HG02759 (cell line): ENCODE data around the gene RERE.

Source experiments
- ATAC-seq: cut with Tn5 transposase; IDR thresholded peaks from one replicate; pipeline ENCODE4 v1.9.1; 2021; ENCODE audit warnings: mild to moderate bottlenecking, moderate library complexity; ENCODE audit not compliant: unreplicated experiment

Gene RERE

DNA sequence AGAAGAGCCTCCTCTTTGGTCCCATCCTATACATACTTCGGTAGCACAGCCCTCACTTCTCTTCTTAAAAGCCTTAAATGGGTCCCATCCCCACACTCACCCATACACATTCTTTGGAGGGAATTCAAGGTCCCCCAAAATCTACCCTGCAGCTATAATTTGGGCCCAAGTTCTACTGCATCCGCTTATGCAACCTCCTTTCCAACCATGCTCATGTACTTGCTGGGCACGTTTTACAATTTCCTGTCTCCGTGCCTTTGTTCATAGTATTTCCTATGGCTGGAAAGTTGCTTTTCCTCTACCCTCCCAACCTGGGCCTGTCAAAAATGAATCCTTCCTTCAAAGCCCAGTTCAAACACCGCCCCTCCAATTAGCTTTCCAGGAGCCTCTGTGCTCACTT lies 399.8 kb downstream of the RERE start:
- ATAC-seq = no peak

DNA sequence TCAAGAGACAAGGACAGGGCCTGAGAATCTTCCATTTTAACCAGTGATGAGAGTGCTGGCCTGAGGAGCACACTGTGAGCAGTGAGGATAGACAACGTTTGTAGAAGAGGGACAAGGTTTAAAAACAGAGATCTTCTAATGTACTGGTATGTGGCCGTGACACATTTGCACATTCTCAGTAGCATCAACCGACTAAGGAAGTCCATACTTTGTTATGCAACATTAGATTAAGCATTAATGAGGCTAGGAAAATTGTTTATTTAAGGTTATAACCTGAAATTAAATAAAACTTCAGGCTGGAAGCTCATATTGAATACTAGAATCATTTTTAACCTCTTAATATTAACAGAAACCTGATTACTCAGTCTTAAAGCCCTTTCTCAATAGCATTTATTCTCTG lies 400.6 kb downstream of the RERE start:
- ATAC-seq = no peak

DNA sequence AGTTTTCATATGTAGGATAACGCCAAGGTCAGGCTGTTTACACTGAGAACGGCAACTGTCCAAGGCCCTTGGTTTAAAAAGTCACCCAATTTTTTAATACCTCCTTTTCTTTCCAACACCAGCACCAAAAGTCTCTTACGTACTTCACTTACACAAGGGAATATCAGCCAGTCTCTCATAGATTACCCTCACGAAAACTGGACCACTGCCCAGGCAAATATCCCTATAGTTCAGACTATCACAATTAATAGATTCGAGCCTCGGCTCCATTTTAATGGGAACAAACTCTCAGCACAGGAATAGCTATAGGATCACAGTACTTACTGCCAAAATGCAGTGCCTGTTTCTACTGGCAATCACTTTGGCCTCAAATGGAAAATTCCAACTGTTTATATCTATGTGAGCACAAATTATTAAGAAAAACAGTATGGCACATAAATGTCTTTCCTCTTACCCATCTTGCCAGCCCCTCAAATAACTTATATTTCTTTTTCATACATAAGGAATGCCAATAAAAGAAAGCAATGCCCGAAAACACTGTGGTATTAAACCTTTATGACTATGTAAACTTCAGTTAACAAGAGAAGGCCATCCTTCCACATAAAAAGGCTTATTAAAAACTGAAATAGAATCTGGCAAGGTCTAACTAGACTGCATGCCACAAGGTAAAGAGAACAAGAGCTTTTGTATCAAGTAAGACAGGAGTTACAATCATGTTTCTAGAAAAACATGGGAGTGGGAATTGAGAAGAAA lies 401.7 kb downstream of the RERE start:
- ATAC-seq = no peak

DNA sequence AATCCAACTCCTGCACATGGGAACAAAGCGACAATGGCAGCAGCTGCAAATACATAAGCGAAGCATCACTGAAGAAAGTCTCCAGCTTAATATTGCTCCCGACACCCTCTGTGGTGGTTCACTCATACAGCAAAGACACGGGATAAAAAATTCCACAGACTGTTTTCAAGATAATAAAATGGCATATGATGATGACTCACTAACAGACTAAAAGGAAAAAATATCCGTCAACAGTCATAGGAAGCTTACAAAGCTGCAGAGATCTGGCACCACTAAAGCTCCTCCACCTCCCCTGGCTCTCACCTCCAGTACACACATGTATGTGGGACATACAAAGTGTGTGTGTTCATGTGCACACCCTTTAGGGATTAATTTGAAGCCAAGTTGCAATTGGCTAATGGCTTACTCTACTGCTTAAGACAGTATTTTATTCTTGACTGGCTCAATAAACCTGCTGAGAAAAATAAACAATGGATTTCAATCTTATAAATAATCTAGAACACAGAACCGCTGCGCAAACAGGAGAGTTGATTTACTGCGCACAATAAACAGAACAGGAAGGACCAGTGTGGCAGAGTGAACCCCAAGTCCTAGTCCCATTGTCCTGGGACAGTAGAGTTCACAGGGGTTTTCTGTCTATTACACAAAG lies 405.1 kb downstream of the RERE start:
- no peak for ATAC-seq

DNA sequence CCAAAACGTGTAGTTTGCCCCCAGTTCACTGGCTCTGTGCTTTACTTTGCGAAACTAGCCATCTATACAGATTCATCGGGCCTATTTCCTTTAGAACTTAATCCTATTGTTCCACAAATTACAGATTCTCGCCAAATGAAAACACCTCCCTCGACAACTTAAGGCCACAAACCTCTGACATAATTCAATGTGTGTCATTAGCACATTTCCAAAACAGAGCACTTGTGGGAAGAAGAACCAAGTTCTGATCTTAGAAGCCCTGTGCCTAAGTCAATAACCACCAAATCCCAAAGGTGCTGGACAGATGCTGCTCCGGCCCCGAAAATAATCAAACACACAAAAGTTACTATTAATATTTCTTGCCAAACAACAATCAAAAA lies 405.6 kb downstream of the RERE start:
- no peak for ATAC-seq

DNA sequence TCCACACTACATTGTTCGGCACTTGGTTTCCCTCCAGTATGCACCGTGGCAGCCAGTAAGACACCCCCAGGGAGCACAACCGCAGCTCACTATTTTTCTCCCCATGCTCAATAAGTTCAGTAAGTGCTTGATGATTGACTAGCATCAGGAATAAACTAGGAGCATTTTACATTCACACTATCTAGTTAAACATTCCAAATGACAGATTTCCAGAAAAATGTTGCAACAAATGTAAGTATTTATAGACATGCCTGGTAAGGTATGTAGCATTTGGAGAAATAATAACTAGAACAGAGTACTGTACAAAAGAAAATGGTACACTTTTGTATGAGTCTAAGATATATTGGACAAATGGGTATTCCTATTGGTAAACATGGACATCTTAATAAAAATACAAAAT lies 406.6 kb downstream of the RERE start:
- ATAC-seq = no peak

DNA sequence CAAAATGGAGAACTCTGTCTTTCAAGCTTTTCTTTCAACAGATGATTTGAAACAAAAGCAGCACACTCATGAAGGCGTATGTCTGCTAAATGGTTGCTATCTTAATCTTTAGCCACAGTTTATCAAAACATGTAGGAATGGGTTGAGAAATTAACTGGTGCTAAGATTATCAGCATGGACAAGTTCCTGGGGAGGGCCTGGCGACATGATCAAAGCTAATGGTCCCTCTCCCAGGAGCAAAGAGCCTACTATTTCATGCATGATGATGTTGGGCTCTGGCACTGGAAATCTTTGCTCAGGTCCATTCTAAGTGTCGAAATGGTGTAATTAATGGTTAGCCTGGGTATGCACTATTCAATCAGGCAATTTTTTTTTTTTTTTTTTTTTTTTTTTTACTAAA lies 407.8 kb downstream of the RERE start:
- ATAC-seq = no peak

DNA sequence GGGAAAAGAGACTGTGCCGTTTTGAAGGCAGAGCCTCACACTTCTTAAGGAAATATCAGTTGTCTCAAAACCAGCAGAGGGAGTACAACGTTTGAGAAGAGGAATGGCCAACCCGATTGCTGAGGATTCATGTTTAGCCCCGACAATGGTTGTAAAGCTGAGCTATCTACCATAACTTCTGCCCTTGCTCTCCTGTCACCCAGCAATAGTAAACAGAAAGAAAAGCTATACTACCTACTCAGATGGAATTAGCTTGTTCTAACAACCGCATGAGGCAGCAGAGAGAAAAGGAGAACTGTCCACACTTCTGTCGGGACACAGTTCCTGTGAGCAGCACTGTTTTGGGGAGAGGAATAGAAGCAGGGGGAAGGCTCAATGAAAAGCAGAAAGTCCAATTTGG lies 408.3 kb downstream of the RERE start:
- no peak for ATAC-seq

DNA sequence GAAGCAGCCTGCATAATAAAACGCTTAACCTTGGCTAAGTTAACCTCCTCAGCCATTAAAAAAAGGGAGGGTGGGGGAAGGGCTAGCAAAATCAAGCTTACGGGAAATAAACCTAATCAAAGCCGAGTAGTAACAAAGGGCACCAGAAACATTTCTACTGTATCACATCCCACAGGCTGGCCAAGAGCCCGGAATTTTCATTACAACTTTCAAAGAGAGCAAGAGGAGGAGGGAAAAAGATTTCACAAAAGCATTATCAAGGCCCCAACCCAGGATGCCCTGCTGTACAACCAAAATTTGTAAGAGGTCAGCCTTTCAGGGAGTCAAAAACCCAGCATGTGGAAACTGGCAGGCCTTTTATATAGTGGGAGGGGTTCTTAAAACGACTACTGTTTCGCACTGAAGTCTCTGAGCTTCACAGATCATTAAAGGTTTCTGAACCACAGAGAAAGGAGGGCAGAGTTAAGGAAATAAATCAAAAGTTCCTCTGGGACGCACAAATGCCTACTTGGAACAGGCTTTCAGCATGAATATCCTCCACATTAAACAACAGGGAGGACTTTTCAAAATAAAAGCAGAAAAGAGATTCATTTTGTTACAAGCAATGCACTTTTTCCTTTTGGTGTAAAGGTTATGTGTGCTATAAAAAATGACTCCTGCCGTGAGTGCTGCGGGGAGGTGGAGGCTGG lies 409.1 kb downstream of the RERE start:
- ATAC-seq = no peak

DNA sequence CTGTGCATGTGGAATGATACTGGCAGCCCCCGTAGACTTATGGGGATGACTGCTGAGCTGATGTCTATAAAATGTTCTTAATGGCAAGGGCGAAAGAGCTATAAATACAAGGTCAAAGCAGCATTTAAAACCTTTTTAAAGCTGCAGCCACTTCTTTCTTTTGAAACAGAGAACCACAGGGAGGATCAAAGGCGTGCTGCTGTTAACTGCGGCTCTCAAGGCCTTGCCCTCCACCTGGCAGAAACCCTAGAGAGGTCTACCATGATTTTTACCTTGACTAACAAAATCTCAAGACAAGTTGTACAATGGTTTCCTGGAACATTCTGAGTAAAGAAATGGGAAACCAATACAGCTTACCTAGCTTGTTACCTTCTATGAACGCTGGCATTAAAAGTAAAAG lies 409.8 kb downstream of the RERE start:
- ATAC-seq = no peak

DNA sequence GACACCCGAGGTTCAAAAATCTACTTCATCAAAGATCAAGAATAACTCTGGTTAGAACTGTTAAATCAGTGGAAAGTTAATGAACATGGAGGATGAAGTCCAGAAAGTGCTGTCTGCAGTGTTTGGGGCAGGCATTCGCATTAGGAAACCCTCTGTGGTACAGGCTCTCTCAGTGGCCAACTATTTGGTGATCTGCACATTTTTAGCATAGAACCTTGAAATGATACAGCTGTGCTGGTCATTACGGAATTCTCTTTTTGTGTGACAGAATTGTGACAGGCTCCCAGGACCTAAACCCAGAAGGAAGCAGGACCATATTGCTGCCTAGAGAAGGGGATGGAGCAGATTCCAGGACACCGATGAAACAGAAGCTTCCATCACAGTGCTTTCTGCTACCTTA lies 410.5 kb downstream of the RERE start:
- ATAC-seq = no peak

DNA sequence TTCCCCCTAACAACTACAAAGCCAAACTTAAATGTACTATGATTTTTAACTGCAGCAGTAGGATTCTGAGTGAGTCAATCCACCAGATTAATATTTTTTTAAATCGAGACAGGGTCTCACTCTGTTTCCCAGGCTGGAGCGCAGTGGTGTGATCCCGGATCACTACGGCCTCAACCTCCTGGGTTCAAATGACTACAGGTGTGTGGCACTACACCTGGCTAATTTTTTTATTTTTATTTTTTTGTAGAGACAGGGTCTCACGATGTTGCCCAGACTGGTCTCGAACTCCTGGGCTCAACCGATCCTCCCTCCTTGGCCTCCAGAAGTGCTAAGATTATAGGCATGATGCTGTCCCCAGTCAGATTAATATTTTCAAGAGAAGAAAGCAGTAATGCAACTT lies 411.4 kb downstream of the RERE start:
- no peak for ATAC-seq

DNA sequence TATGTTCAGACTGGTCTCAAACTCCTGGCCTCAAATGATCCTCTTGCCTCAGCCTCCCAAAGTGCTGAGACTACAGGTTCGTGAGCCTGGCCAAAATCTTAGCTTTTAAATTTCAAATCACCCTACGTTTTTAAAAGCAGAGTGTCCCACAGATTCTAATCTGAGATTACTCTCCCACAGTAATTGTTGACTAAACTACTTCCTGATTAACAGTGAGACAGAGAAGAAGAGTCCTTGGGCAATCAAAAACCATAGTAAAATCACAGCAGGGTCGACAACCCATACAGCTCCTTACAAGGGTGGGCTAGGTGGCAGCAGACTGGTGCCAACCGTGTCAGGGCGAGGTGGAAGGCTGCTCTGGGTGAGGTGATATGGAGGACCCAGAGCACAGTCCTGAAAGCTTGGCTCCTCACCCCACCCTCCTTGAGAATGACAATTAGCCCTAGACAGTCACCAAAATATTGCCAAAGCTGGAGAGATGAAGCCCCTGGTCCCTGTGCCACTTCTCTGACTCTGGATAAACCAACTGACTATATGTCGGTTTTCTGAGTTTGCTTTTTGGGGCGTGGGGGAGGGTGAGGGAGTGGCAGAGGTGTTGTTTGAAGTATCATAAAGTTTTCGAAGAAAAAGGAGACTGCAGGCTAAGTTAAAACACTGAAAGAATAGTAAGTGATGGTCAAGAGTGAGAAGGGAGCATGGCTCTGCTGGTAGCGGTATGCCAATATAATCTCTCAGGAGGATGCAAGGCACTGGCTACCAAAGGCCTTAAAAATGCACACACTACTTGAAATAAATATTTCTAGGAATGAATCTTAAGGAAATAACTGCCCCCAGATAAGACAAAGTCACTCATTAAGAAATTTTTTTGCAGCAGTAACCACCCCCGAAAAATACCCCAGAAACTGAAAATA lies 412.7 kb downstream of the RERE start:
- no peak for ATAC-seq

DNA sequence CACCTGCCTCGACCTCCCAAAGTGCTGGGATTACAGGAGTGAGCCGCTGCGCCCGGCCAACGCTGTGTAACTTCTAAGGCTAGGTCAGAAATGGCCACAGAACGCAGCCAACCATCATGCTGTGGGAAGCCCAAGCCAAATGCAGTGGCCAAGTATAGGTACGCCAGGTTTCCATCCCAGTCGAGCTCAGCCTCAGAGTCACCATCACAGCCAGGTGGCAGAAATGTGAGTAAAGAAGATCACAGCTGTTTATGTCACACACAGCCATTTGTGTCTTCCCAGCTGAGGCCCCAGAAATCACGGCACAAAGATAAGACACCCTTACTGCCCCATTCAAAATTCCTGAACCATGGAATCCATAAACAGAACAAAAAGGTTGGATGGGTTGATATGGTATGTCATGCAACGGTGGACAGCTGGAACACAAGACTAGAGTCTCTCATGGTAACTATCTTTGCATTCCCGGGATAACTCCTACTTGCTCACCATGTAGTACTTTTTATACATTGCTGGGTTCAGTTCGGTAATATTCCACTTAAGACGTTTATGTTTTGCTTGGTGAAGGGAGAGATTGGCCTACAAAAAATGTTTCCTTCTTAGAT lies 415.2 kb downstream of the RERE start:
- ATAC-seq = no peak

DNA sequence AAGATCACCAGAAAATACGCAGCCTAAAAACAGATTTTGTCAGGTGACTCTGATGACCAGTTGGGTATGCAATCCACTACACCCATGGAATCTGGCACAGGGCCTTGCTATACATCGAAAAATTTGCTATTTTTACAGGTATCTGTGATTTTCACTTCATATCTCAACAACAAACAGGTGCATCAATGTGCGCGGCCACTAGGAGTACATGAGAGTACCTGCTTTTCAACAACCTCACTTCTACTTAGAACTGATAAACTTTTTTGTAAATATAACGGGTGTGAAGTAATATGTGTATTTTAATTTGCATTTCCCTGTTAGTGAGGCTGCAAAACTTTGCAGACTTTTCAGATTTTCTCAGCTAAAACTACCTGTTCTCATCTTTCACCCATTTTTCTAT lies 418.8 kb downstream of the RERE start:
- ATAC-seq = no peak

DNA sequence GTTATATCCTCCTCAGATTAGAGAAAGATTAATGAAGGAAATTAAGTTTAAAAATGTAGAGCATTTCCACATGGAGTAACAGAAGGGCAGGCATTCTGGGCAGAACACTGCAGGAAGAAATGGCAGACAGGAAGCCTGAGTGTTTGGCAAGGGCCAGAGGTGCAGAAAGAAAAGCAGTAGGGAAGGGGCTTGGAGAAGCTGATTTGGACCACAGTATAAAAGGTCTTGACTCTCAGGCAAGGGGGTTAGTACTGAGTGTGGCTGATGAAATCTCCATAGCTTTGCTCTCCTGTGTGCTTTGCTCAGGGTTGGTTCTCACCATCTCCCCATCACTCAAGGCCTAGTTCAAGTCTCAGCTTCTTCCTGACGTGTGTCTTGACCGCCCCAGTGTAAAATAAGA lies 419.4 kb downstream of the RERE start:
- ATAC-seq = no peak

DNA sequence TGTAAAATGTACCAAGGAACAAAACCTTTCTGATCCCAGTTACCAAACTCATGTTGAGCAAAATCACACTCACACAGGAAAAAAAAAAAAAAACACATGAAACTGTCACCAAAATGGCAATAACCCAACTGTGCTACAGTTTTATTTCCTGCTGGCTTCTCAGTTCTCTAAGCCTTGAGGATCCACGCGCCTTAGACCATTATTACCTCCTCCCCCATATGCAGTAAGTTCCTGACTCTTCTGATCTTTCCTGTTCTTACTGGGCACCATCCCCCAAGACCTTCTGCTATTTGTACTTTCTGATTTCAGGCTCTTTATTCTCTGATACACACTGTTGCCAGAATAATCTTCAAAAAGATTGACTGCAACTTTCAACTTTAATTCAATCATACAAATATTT lies 419.9 kb downstream of the RERE start:
- peak; percentile 58 for ATAC-seq

DNA sequence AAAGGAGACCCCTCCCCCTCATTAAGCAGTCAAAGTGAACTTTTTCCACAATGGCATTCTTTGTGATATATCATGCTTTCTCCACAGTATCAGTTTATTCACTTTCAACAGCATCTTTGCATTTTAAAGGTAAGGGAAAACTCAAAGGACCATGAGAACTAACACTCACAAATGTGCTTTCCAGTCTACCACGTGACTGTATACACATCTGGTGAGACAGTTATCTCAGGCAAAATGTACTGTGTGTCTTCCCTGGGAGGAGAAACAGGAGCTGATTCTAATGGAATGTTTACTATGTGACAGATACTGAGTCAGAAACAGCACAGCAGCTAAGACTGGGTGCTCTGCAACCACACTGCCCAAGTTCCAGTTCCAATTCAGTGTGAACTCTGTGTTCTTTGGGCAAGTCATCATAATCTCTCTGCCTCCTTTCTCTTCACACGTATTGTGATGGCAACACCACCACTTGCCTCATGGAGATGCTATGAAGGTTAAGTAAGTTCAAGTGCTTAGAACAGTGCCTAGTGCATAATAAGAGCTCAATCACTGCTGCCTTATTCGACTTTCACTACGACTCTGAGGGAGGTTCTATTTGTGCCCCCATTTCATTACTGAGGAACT lies 420.5 kb downstream of the RERE start:
- ATAC-seq = peak; percentile 35

DNA sequence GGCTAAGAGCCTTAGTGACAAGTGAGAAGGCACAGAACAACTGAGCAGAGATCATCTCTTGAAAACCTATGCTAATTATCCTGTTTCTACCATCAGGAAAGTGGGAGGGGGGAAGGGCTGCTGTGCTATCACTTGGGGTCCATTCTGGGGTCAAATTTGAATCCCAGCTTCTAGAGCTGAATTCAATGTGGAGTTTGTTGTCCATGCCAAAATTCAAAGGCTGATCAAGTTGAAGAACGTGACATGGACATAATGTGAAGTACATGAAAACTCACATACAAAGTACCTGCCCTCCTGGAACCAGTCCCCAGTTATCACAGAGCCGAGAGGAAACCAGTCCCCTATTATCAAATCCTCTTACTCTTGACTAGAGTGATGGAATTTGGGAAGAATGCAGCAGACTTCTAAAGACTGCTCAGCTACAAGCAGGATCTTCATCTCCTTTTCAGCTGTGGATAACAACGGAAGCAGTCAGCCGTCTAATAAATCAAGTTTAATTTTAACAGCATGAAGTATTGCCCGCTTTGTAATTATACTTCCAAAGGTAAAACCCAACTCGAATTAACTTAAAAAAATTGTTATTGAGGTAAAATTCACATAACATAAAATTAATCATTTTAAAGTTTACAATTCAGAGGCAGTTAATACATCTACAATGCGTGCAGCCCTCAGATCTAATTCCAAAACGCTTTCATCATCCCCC lies 421.2 kb downstream of the RERE start:
- ATAC-seq = no peak

DNA sequence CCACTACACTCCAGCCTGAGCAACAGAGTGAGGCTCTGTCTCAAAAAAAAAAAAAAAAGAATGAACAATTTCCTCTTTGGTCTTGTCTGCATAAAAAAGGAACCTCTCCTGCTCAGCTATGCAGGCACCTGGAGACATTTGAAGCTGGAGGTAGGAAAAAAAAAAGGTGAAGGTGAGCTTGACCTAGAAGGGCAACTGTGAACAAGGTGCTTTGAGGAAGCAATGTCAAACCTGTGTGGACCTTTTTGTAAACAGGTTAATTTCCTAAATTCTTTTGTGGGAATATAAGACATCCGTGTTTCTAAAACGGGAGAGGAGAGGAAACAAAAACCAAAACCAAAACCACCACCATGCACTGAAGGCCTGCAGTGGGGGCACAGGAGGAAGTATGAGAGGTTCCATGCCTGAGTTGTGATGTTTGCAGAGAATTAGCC lies 422.0 kb downstream of the RERE start:
- ATAC-seq = no peak
